Activated T-helper 1 cell treated with anti-CD3 and anti-CD28 coated beads, Interleukin-2, amount 50 U/mL, for 16 hours (primary cell): ENCODE results near the gene AHCYL1.

ENCODE experiments used
- DNase-seq, 2 donors: peaks; one replicate each; pipeline ENCODE4 v3.0.0-alpha.2; 2020; ENCODE audit warnings: low read depth in 1 of 2, low spot score in 1 of 2

The AHCYL1 gene

GRCh38 chr1:110034451-110035235 is 50.1 kb downstream of the AHCYL1 start, which contains the start of gene STRIP1:
Gene STRIP1, plus strand, starts transcription at chr1:110034624. Its CDS starts 14 bp downstream, at chr1:110034638.
- DNase-seq, result peak; percentile 78 to 83

GRCh38 chr1:110035236-110035752 is 50.7 kb downstream of the AHCYL1 start:
- DNase-seq, result no peak

GRCh38 chr1:110038271-110038670 is 53.7 kb downstream of the AHCYL1 start:
- no peak for DNase-seq

- DNase-seq, result no peak
These were observed 55.1 kb downstream of the AHCYL1 start for GRCh38 chr1:110039641-110040040.

GRCh38 chr1:110040548-110040947 is 56.0 kb downstream of the AHCYL1 start:
- DNase-seq, result no peak

GRCh38 chr1:110043016-110043415 is 58.5 kb downstream of the AHCYL1 start:
- no peak for DNase-seq

GRCh38 chr1:110047463-110047862 is 62.9 kb downstream of the AHCYL1 start:
- DNase-seq, result no peak

GRCh38 chr1:110048240-110048639 is 63.7 kb downstream of the AHCYL1 start:
- DNase-seq, result no peak

- DNase-seq, result no peak
These were observed 64.5 kb downstream of the AHCYL1 start for GRCh38 chr1:110048923-110049601.

- DNase-seq, result no peak
These were observed 65.4 kb downstream of the AHCYL1 start for GRCh38 chr1:110049801-110050601.

- no peak for DNase-seq
These were observed 66.2 kb downstream of the AHCYL1 start for GRCh38 chr1:110050602-110051261.

GRCh38 chr1:110051262-110051648 is 66.7 kb downstream of the AHCYL1 start:
- DNase-seq, result no peak

- DNase-seq, result peak; percentile 54 to 58
These were observed 69.2 kb downstream of the AHCYL1 start for GRCh38 chr1:110053552-110054428.

- no peak for DNase-seq
These were observed 71.1 kb downstream of the AHCYL1 start for GRCh38 chr1:110055493-110056284.

GRCh38 chr1:110056285-110056683 is 71.7 kb downstream of the AHCYL1 start:
- DNase-seq, result no peak

GRCh38 chr1:110056776-110057175 is 72.2 kb downstream of the AHCYL1 start:
- DNase-seq, result no peak

GRCh38 chr1:110057963-110058518 is 73.5 kb downstream of the AHCYL1 start:
- no peak for DNase-seq

GRCh38 chr1:110058591-110058990 is 74.0 kb downstream of the AHCYL1 start:
- DNase-seq, result no peak
